GM12878 (cell line): Measurements from ENCODE around the gene SREK1. TPM values are rescaled to one million over a fixed set of nuclear protein-coding genes. Genes with fewer than 3 reads are reported as not detected.

ENCODE experiments used
- ATAC-seq: fragments of 200-7000 bp; cut with Tn5 transposase; 3 replicates; pipeline ENCODE4 v1.9.1; 2020; ENCODE audit warnings: mild to moderate bottlenecking, moderate library complexity
- BruUV-seq: library from RNA; stranded (reverse); fragments of 400-500 nt; replicated peaks from 2 replicates; lab custom pipeline; 2021; lab: Mats Ljungman, UMichigan
- CTCF ChIA-PET: fragments of 300-600 bp; sonication (Branson Sonifier 250); formaldehyde crosslinking; extraction: SDS; loops from one replicate; lab custom pipeline; 2021; ENCODE audit warnings: inconsistent platforms; lab: Yijun Ruan, JAX
- POLR2A ChIA-PET: fragments of 350-600 bp; formaldehyde crosslinking; extraction: SDS; loops from one replicate; lab custom pipeline; 2021; ENCODE audit warnings: inconsistent platforms; lab: Charles Lee
- RAD21 ChIA-PET: fragments of 300-600 bp; sonication (Branson Sonifier 250); formaldehyde crosslinking; loops from one replicate; lab custom pipeline; 2023; ENCODE audit warnings: antibody characterized with exemption; ENCODE audit not compliant: unreplicated experiment; lab: Charles Lee
- SMC1A ChIA-PET: fragments of 300-600 bp; sonication (Branson Sonifier 250); formaldehyde crosslinking; loops from one replicate; lab custom pipeline; 2023; ENCODE audit not compliant: unreplicated experiment, uncharacterized antibody; lab: Charles Lee
- DNase-seq: peaks from one replicate; pipeline ENCODE4 v3.0.0-alpha.2; 2011; ENCODE audit warnings: low read depth, low spot score
- FAIRE-seq: peaks from 3 replicates; lab custom pipeline; 2011; peaks lifted over from hg19 to GRCh38; lab: Jason Lieb, UNC
- H2AFZ ChIP-seq: 2 replicates; pipeline ENCODE4 v1.6.0; 2011; ENCODE audit warnings: low read depth, low read length, control low read depth; ENCODE audit not compliant: control insufficient read depth
- H3K27ac ChIP-seq: 2 replicates; pipeline ENCODE4 v1.5.1; 2011; ENCODE audit warnings: control low read depth; ENCODE audit not compliant: control insufficient read depth, insufficient read depth
- H3K27me3 ChIP-seq, 2 experiments: replicated peaks in 1 of 2; 2 replicates each; pipeline versions ENCODE4 v1.6.0 to v1.6.1; 2011; ENCODE audit warnings: low read length in 1 of 2; ENCODE audit not compliant: control insufficient read depth in 2 of 2, insufficient read depth in 2 of 2
- H3K36me3 ChIP-seq, 2 experiments: 2 replicates each; pipeline ENCODE4 v1.5.1; 2011; ENCODE audit warnings: low read length in 1 of 2; ENCODE audit not compliant: control insufficient read depth in 2 of 2, insufficient read depth in 2 of 2
- H3K4me1 ChIP-seq: 2 replicates; pipeline ENCODE4 v1.6.1; 2011; ENCODE audit warnings: mild to moderate bottlenecking, low read length, moderate library complexity, mixed read lengths; ENCODE audit not compliant: control insufficient read depth, insufficient read depth
- H3K4me2 ChIP-seq: 2 replicates; pipeline ENCODE4 v1.6.0; 2011; ENCODE audit warnings: control low read depth; ENCODE audit not compliant: control insufficient read depth, insufficient read depth
- H3K4me3 ChIP-seq: fragments of 200-600 bp; sonication (generic); 2 replicates; pipeline ENCODE4 v1.5.1; 2016
- H3K79me2 ChIP-seq: 2 replicates; pipeline ENCODE4 v1.6.0; 2011; ENCODE audit warnings: low read length; ENCODE audit not compliant: control insufficient read depth, insufficient read depth
- H3K9ac ChIP-seq: 2 replicates; pipeline ENCODE4 v1.8.0; 2011; ENCODE audit warnings: low read length, control low read depth, mixed read lengths; ENCODE audit not compliant: control insufficient read depth, insufficient read depth
- H3K9me3 ChIP-seq: replicated peaks from 3 replicates; pipeline ENCODE4 v1.5.1; 2011; ENCODE audit warnings: mild to moderate bottlenecking, low read length; ENCODE audit not compliant: control insufficient read depth, insufficient read depth
- H4K20me1 ChIP-seq: 2 replicates; pipeline ENCODE4 v1.6.0; 2011; ENCODE audit not compliant: control insufficient read depth, insufficient read depth
- ATF7 ChIP-seq: fragments of 450-650 bp; IDR thresholded peaks from 2 replicates; pipeline ENCODE4 v1.6.1; 2016; ENCODE audit warnings: low read depth, mild to moderate bottlenecking
- BHLHE40 ChIP-seq, 2 experiments: fragments of 450-650 bp in 1 of 2; IDR thresholded peaks; 2 replicates each; pipeline ENCODE4 v1.6.1; 2011 to 2017; ENCODE audit warnings: low read depth in 2 of 2, borderline replicate concordance in 1 of 2, improper control_type of control experiment in 1 of 2, low read length in 1 of 2, mild to moderate bottlenecking in 1 of 2
- GABPA ChIP-seq: IDR thresholded peaks from 2 replicates; pipeline ENCODE4 v1.6.1; 2014; ENCODE audit warnings: antibody characterized with exemption, low read depth, mild to moderate bottlenecking, inconsistent platforms
- IKZF2 ChIP-seq, 2 experiments: fragments of 450-650 bp; IDR thresholded peaks; 2 replicates each; pipeline ENCODE4 v1.6.1; 2017; ENCODE audit warnings: mild to moderate bottlenecking in 2 of 2, moderate library complexity in 2 of 2
- MEF2B ChIP-seq: fragments of 450-650 bp; IDR thresholded peaks from 2 replicates; pipeline ENCODE4 v1.6.1; 2018; ENCODE audit warnings: mild to moderate bottlenecking, moderate library complexity; ENCODE audit not compliant: partially characterized antibody, poor library complexity, severe bottlenecking
- MTA2 ChIP-seq: fragments of 450-650 bp; IDR thresholded peaks from 2 replicates; pipeline ENCODE4 v1.6.1; 2016; ENCODE audit warnings: low read depth, mild to moderate bottlenecking, moderate library complexity
- NFIC ChIP-seq: IDR thresholded peaks from 2 replicates; pipeline ENCODE4 v1.6.1; 2012; ENCODE audit warnings: low read depth, mild to moderate bottlenecking, inconsistent platforms, low read length, moderate library complexity
- PML ChIP-seq: IDR thresholded peaks from 2 replicates; pipeline ENCODE4 v1.6.1; 2012; ENCODE audit warnings: low read length, inconsistent platforms
- RELA ChIP-seq: fragments of 450-650 bp; IDR thresholded peaks from 2 replicates; pipeline ENCODE4 v1.8.0; 2014; ENCODE audit warnings: borderline replicate concordance; ENCODE audit not compliant: partially characterized antibody
- SREBF1 ChIP-seq: IDR thresholded peaks from 2 replicates; pipeline ENCODE4 v1.6.1; 2012; ENCODE audit warnings: mild to moderate bottlenecking, low read length
- SREBF2 ChIP-seq: IDR thresholded peaks from 2 replicates; pipeline ENCODE4 v1.6.1; 2012; ENCODE audit warnings: mild to moderate bottlenecking, low read length
- WRNIP1 ChIP-seq: IDR thresholded peaks from 2 replicates; pipeline ENCODE4 v1.6.1; 2011; ENCODE audit warnings: low read depth, low read length, improper control_type of control experiment, borderline replicate concordance
- ZBTB40 ChIP-seq: fragments of 450-650 bp; IDR thresholded peaks from 2 replicates; pipeline ENCODE4 v1.6.1; 2016; ENCODE audit warnings: mild to moderate bottlenecking, moderate library complexity, borderline replicate concordance
- WGBS: methylation state at CpG from one replicate; pipeline ENCODE4 v1.1.6; 2016; ENCODE audit warnings: low lambda C conversion rate; ENCODE audit not compliant: insufficient replicate concordance, insufficient coverage; ENCODE audit errors: missing lambda C conversion rate; 5-methylcytosine and 5-hydroxymethylcytosine counted together
- in situ Hi-C: fragments of 300-500 bp; cut with MboI; formaldehyde crosslinking; loops from 9 replicates; pipeline ENCODE4 v1.14.3; 2018; ENCODE audit warnings: mixed read lengths
- intact Hi-C: fragments of 100-400 bp; cut with micrococcal nuclease; formaldehyde crosslinking; loops from one replicate; pipeline ENCODE4 v1.14.2; 2022; ENCODE audit not compliant: unreplicated experiment
- polyA plus RNA-seq, 11 experiments: library from polyadenylated mRNA; depleted of rRNA in 4 of 11; unstranded in 6 of 11; stranded (reverse) in 5 of 11; fragments of >200 nt; fragmentation: Nextera tagmentation in 4 of 11; fragmentation: Illumina TruSeq in 1 of 11; extraction: Ambion mirVana in 4 of 11; extraction: Trizol in 1 of 11; gene quantifications; 1 replicate in 1 of 11; 2 replicates in 10 of 11; pipeline versions ENCODE4 v1.2.1 to v1.2.3, GENCODE V29; 2011 to 2016; ENCODE audit warnings: inconsistent platforms in 2 of 11, missing spikeins in 2 of 11, low read depth in 1 of 11
- total RNA-seq, 4 experiments: library from RNA; depleted of rRNA in 3 of 4; stranded (reverse); fragments of >200 nt in 3 of 4; fragmentation: Illumina TruSeq in 1 of 4; extraction: Trizol in 1 of 4; gene quantifications; 2 replicates each; pipeline versions ENCODE4 v1.2.1 to v1.2.3, GENCODE V29; 2013 to 2021
- TF ChIP-seq, protein P1 (sequence below): fragments of 450-650 bp; IDR thresholded peaks from 2 replicates; pipeline ENCODE4 v1.6.1; 2017; ENCODE audit warnings: mild to moderate bottlenecking, moderate library complexity
- TF ChIP-seq, protein P2 (sequence below): fragments of 450-650 bp; IDR thresholded peaks from 2 replicates; pipeline ENCODE4 v1.6.1; 2016; ENCODE audit warnings: mild to moderate bottlenecking

Gene SREK1
- total and polyA plus RNA-seq, 10 of the 15 experiments (the other 5 are each of a cell fraction or from before 2014, with no cell fraction given): 30.7 to 100 (median 61.5) TPM

DNA sequence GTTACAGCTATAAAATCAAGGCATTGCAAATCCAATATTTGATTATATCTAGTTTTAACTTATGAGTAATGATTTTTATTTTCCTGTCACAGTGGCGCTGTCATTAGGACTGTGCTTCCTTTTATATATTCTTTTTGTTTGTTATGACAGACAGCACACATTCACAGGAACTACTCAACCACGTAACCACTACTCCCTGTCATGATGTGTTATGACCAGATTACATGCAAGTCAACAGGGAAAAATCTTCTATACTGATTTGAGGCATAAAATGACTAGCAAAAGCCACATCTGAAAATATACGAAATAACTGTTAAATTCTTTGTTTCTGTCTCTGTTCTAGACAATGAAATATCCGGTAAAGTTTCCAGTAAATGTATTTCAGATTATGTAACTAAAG is 25.4 kb downstream of the SREK1 start:
- intact Hi-C loops: no loop called here
- TF ChIP-seq PML: no peak
- no peak for TF ChIP-seq SREBF2
- peak in 1 of 2 experiments; percentile 45; a peak in 2 of 4 replicates for TF ChIP-seq IKZF2 (IDR thresholded peaks at IDR 0.05)
- TF ChIP-seq SREBF1: no peak
- TF ChIP-seq GABPA: no peak
- TF ChIP-seq RELA: no peak
- TF ChIP-seq, protein P1, sequence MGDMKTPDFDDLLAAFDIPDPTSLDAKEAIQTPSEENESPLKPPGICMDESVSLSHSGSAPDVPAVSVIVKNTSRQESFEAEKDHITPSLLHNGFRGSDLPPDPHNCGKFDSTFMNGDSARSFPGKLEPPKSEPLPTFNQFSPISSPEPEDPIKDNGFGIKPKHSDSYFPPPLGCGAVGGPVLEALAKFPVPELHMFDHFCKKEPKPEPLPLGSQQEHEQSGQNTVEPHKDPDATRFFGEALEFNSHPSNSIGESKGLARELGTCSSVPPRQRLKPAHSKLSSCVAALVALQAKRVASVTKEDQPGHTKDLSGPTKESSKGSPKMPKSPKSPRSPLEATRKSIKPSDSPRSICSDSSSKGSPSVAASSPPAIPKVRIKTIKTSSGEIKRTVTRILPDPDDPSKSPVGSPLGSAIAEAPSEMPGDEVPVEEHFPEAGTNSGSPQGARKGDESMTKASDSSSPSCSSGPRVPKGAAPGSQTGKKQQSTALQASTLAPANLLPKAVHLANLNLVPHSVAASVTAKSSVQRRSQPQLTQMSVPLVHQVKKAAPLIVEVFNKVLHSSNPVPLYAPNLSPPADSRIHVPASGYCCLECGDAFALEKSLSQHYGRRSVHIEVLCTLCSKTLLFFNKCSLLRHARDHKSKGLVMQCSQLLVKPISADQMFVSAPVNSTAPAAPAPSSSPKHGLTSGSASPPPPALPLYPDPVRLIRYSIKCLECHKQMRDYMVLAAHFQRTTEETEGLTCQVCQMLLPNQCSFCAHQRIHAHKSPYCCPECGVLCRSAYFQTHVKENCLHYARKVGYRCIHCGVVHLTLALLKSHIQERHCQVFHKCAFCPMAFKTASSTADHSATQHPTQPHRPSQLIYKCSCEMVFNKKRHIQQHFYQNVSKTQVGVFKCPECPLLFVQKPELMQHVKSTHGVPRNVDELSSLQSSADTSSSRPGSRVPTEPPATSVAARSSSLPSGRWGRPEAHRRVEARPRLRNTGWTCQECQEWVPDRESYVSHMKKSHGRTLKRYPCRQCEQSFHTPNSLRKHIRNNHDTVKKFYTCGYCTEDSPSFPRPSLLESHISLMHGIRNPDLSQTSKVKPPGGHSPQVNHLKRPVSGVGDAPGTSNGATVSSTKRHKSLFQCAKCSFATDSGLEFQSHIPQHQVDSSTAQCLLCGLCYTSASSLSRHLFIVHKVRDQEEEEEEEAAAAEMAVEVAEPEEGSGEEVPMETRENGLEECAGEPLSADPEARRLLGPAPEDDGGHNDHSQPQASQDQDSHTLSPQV: no peak
- no peak for TF ChIP-seq ZBTB40
- no peak for TF ChIP-seq WRNIP1
- TF ChIP-seq NFIC: peak; percentile 61
- peak in 1 of 2 experiments; percentile 23; a peak in 1 of 4 replicates for TF ChIP-seq BHLHE40 (IDR thresholded peaks at IDR 0.05; ENCODE audit: borderline replicate concordance in 1 of 2, low read depth in 2 of 2, low read length in 1 of 2)
- no peak for TF ChIP-seq MEF2B
- TF ChIP-seq, protein P2, sequence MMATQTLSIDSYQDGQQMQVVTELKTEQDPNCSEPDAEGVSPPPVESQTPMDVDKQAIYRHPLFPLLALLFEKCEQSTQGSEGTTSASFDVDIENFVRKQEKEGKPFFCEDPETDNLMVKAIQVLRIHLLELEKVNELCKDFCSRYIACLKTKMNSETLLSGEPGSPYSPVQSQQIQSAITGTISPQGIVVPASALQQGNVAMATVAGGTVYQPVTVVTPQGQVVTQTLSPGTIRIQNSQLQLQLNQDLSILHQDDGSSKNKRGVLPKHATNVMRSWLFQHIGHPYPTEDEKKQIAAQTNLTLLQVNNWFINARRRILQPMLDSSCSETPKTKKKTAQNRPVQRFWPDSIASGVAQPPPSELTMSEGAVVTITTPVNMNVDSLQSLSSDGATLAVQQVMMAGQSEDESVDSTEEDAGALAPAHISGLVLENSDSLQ: peak; percentile 89
- peak; percentile 40; the same call in 1 of the 2 replicates for TF ChIP-seq ATF7
- TF ChIP-seq MTA2: 0 out of 2 replicates have a peak, but pooled peaks have one; percentile 44

More for the DNA sequence above, 25.4 kb downstream of the SREK1 start:
- POLR2A ChIA-PET: no interaction called here
- Histone ChIP-seq H3K4me3 (no peak overlapping the region), H3K36me3 (peaks cover 0 to 21% of the 10 kb centered on the region in 2 experiments; a peak in 3 of 4 replicates), H3K9ac (no peak overlapping the region), H3K9me3 (no peaks in the 10 kb centered on the region), H2AFZ (no peak overlapping the region), H3K4me2 (no peak overlapping the region), H3K27me3 (no peaks in the 10 kb centered on the region), H3K27ac (no peak overlapping the region), H3K4me1 (no peaks in the 10 kb centered on the region; the same call in 1 of the 2 replicates), H3K79me2 (no peaks in the 10 kb centered on the region; the same call in 1 of the 2 replicates), H4K20me1 (no peaks in the 10 kb centered on the region)
- no TSS peak for BruUV-seq
- FAIRE-seq: no peak
- DNase-seq: no peak
- peak; percentile 85 for ATAC-seq
- 7% methylated on average over 4 of the region's 4 CpGs for WGBS
- in situ Hi-C loops: no loop called here
- SMC1A ChIA-PET: interaction anchor here (0.9 kb wide), 2 partner anchors 11 to 13 kb away, joined by 3 to 4 read pairs; no protein-coding TSS in a partner anchor
- RAD21 ChIA-PET: no interaction called here
- CTCF ChIA-PET: interaction anchor here (1.3 to 1.7 kb wide), 2 partner anchors 137 to 418 kb away, joined by 3 to 5 read pairs; no protein-coding TSS in a partner anchor
